ENCODE results near the gene VSIG10L2.
"Not testable (repeated sequence)": the region's sequence is repeated elsewhere in the genome, so short reads cannot be mapped to it uniquely, and the experiment has no call there.

VSIG10L2 gene

DNA sequence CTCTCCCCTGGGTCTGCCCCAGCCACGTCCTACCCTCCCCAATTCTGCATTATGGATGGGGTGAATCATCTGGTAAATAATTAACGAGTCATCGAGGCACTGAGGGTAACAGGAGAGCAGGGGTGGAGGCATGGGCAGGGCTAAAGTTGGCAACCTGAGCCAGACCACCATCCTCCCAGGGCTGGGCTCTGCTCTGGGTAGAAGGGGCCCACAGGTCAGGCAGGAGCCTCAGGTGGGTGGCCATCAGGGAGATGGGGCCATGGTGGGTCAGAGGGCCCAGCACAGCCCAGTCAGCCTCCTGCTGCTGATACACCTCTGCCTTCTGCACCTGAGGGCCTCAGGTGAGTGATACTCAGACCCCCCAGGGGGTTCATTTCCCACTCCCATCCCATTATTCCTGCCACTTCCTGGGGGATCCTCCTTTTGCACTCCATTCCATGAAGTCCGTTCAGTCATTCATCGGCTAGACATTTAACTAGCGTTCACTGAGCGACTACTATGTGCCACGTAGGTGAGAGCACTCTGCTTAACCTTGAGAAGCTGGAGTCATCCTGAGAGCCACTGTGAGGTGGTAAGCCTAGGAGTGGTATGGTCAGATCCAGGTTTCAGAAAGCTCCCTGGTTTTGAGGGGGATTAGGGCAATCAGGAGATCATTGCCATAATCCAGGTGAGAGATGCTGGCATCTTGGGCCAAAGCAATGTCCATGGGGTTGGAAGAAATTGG, at the start of gene VSIG10L2:
Gene VSIG10L2, plus strand, starts transcription at position 248 of the 724 bp plus-strand sequence. Its CDS starts 12 bp downstream, at position 260.
- DNase-seq: no peak

GRCh38 chr11:125901872-125902271, 44.0 kb upstream of the VSIG10L2 start:
- no peak for DNase-seq

DNA sequence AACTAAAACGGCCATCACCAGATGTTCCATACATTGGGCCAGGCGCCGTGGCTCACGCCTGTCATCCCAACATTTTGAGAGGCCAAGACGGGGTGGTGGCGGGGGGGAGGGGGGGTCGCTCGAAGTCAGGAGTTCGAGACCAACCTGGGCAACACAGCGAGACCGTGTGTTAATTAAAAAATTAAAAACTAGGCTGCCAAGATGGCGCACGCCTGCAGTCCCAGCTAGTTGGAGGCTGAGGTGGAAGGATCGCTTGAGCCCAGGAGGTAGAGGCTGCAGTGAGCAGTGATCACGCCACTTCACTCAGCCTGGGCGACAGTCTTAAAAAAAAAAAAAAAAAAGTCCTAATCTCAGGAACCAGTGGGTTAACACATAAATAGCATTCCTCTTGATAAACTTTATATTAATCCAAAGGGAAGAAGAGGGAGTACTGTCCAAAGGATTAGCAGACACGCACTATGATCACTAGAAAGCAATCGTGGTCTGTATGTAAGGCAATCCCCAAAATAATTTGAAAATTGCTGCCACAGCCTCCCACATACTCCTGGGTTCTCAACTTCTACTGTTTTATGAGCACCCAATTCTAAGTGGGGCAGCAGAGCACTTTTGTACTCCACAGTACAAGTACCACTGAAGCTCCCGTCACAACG, 43.4 kb upstream of the VSIG10L2 start:
- no peak for DNase-seq

GRCh38 chr11:125902927-125903710, 42.7 kb upstream of the VSIG10L2 start, which contains the start of gene PUS3:
TSS of gene PUS3 (minus strand) at chr11:125903206. CDS start at chr11:125896284, 6,922 bp downstream.
- DNase-seq: peak; percentile 85

- DNase-seq: no peak
Observed at GRCh38 chr11:125903711-125904659, 41.9 kb upstream of the VSIG10L2 start, which contains the start of gene DDX25. TSS of gene DDX25 (plus strand) at chr11:125904508. CDS start at chr11:125904518, 10 bp downstream.

GRCh38 chr11:125904678-125905077, 41.2 kb upstream of the VSIG10L2 start:
- DNase-seq: no peak

DNA sequence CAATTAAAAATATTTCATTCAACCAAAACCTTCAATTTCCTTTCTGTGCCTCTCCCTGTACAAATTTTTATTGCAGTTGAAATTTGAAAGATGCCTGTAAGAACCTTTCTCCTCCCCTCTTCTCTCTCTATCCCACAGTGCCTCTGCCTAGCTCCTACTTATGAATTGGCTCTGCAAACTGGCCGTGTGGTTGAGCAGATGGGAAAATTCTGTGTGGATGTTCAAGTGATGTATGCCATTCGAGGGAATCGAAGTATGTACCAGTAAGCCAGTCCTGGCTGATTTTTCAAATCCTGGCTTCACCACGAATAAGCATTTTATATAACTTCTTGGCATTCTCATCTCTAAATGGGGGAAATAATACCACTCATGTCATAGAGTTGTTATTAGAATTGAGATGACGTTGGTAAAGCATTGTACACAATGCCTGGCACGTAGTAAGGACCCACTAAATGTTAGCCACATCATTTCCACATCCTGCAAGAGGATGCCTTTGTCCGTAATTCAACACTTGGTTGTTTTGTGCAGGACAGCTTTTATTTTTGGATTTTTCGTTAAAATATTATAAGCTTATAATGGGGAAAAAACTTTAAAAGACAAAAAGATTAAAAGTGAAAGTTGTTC, 35.5 kb upstream of the VSIG10L2 start:
- no peak for DNase-seq

GRCh38 chr11:125914601-125915000, 31.2 kb upstream of the VSIG10L2 start:
- not testable (repeated sequence) for DNase-seq

DNA sequence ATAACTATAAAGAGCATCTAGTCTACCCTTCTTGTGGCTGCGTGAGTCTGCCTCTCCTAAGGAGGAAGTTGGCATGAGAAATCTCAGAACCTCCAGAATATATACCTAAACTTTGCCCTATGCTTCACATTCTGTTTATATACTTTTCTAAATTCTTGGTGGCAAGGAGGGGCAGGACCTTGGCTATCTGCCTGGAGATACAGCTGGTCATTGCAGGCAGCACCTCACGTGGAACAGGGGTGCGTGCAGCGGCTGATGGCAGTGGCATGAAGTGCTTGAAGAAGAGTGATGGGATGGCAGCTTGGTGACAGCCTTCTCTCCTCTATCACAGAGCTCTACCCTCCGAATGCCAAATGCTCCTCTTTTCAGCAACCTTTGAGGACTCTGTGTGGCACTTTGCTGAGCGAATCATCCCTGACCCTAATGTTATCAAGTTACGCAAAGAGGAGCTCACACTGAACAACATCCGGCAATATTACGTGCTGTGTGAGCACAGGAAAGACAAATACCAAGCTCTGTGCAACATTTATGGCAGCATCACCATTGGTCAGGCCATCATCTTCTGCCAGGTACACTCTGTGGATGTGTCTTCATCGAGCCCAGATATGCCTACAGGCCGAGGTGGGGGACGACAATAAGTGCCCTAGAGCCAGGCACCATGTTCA, 29.0 kb upstream of the VSIG10L2 start:
- no peak for DNase-seq

- no peak for DNase-seq
Observed at GRCh38 chr11:125918140-125918840, 27.6 kb upstream of the VSIG10L2 start.

- no peak for DNase-seq
Observed at GRCh38 chr11:125921042-125921441, 24.8 kb upstream of the VSIG10L2 start.

- no peak for DNase-seq
Observed at GRCh38 chr11:125922156-125922555, 23.7 kb upstream of the VSIG10L2 start.

DNA sequence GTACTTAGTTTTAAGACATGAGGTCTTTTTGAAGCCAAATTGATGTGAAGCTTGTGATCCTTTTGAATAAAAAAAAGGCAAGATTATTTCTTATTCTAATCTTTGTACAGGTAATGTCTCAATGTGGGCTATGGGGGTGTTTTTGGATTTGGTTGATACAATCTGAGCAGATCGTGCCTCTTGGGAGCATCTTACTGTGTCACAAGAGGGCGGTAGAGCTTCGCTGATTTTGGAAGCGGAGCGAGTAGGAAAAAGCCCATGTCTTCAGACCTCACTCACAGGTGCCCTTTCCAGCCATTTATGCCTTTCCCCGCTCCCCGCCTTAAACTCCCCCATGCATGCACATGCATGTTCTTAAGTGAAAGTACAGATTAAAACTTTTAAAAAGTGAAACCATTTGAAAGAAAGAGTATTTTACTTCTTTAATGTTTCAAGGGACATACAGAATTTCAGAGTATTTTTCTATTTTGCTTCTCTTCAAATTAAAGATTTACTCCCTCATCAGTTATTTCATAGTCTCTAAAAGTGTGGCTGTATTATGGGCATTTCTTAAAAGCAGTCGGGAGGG, 22.7 kb upstream of the VSIG10L2 start:
- DNase-seq: peak; percentile 56

DNA sequence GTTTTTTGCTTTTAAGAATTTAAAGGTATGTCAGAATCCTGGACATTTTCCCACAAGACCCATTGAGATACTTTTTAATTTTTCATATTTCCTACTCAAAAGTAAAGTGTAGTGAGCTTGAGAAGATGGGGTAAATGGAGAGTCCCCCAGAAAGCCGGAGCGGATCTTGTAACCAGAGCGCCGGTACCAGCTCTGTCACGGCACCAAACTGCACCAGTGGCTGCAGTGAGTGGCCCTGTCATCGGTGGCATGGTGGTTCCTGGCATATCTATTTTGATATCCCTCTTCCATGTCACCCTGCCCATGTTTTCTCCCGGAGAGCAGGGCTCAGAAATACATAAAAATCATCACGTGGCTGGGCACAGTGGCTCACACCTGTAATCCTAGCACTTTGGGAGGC, 22.2 kb upstream of the VSIG10L2 start:
- DNase-seq: no peak

DNA sequence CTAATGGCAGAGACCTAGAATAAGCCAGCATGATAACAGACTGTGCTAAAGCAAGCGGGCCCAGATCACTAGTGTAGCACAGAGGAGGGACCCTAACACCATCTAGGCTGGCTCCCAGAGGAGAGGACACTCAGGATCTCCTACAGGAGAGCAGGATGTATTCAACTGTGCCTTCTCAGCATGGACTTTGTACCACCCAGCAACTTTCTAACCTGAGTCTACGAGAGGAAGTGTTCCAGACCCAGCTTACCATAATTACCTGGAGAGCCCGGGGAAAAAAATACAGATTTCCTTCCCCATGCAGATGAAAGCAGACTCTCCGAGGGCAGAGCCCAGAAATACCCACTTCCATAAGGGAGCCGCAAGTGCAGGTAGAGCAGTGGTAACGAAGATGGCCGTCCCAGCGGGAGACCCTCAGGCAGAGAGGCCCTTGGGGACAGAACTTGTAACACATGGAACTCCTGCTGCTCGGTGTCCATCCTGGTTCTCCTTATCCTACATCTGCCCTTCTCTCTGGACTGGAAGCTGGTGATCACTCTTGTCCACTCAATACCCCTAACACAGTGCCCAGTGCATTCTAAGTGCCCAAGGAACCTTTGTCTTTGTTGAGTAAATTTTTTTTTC, 21.3 kb upstream of the VSIG10L2 start:
- no peak for DNase-seq

DNA sequence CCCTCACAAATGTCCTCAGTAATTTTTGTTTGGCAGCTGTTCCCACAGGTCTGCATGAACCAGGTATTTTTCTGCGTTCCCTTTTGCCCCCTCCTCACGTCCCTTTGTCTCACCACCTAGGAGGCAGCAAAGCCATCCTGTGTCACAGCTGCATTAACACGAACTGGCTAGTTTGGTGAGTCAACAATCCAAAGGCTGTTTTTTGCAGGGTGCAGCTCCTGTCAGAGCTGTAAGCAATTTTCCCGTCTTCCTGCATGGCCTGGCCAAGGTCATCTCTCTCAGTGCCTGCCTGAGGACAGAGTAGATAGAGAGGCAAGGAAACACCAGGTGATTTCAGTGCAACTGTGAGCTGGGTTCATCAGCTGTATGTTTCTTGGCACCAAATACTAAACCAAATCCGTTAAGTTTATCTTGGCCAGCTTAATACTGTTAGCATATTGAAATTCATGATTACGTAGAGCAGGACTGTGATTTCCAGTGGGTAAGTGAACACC, 20.6 kb upstream of the VSIG10L2 start:
- peak; percentile 30 for DNase-seq

GRCh38 chr11:125925804-125926203, 20.0 kb upstream of the VSIG10L2 start:
- no peak for DNase-seq

GRCh38 chr11:125926682-125927081, 19.2 kb upstream of the VSIG10L2 start:
- DNase-seq: no peak

GRCh38 chr11:125929445-125930075, 16.3 kb upstream of the VSIG10L2 start:
- DNase-seq: no peak

All from NCI-H2029 treated with DMSO at 0.1 percent for 48 hours (cell line).